ENCODE results near the gene MYO9A.

Gene MYO9A

GRCh38 chr15:71804695-71805470 is 313.1 kb downstream of the MYO9A start:
- DNase-seq = peak; percentile 42 to 59

- DNase-seq = peak; percentile 30 to 71
Observed at GRCh38 chr15:71804226-71804625, 313.7 kb downstream of the MYO9A start.

GRCh38 chr15:71802770-71803169 is 315.2 kb downstream of the MYO9A start:
- no peak for DNase-seq

GRCh38 chr15:71801935-71802655 is 315.9 kb downstream of the MYO9A start:
- no peak for DNase-seq

- DNase-seq = peak in 1 of 2 experiments; percentile 63
Observed at GRCh38 chr15:71800835-71801745, 316.9 kb downstream of the MYO9A start.

GRCh38 chr15:71800190-71800589 is 317.8 kb downstream of the MYO9A start:
- no peak for DNase-seq

GRCh38 chr15:71798641-71799040 is 319.3 kb downstream of the MYO9A start:
- no peak for DNase-seq

GRCh38 chr15:71792521-71792920 is 325.4 kb downstream of the MYO9A start:
- DNase-seq = no peak

- DNase-seq = no peak
Observed at GRCh38 chr15:71791975-71792374, 326.0 kb downstream of the MYO9A start.

GRCh38 chr15:71790081-71790480 is 327.9 kb downstream of the MYO9A start:
- no peak for DNase-seq

- DNase-seq = no peak
Observed at GRCh38 chr15:71789616-71790015, 328.3 kb downstream of the MYO9A start.

GRCh38 chr15:71788646-71789579 is 329.0 kb downstream of the MYO9A start:
- no peak for DNase-seq

- no peak for DNase-seq
Observed at GRCh38 chr15:71786673-71787072, 331.3 kb downstream of the MYO9A start.

GRCh38 chr15:71785996-71786395 is 332.0 kb downstream of the MYO9A start:
- no peak for DNase-seq

GRCh38 chr15:71784719-71785118 is 333.2 kb downstream of the MYO9A start:
- DNase-seq = no peak

GRCh38 chr15:71782422-71783165 is 335.4 kb downstream of the MYO9A start:
- peak in 1 of 2 experiments; percentile 36 for DNase-seq

GRCh38 chr15:71781965-71782265 is 336.0 kb downstream of the MYO9A start:
- DNase-seq = no peak

- DNase-seq = no peak
Observed at GRCh38 chr15:71781179-71781964, 336.6 kb downstream of the MYO9A start.

- DNase-seq = peak in 1 of 2 experiments; percentile 68
Observed at GRCh38 chr15:71780115-71780976, 337.6 kb downstream of the MYO9A start.

All from NCI-H526 (cell line).